SHP77 treated with DMSO at 0.1 percent for 48 hours (cell line): ENCODE results near the gene ZBTB42.

Experiments used
- DNase-seq: peaks from one replicate; lab custom pipeline; 2025; lab: John Stamatoyannopoulos, UW

ZBTB42 gene

GRCh38 chr14:104843442-104844305, 42.8 kb downstream of the ZBTB42 start:
- DNase-seq, result no peak

GRCh38 chr14:104844306-104845032, 43.6 kb downstream of the ZBTB42 start:
- no peak for DNase-seq

- no peak for DNase-seq
These were observed 44.2 kb downstream of the ZBTB42 start for GRCh38 chr14:104845033-104845666.

- DNase-seq, result no peak
These were observed 45.0 kb downstream of the ZBTB42 start for GRCh38 chr14:104845834-104846441.

GRCh38 chr14:104852280-104852663, 51.4 kb downstream of the ZBTB42 start:
- DNase-seq, result no peak
